GM12892 (cell line): ENCODE measurements around the gene NRL.

Experiments used
- POLR2A ChIP-seq: IDR thresholded peaks from 2 replicates; pipeline ENCODE4 v1.6.1; 2011; ENCODE audit warnings: low read depth, low read length, control low read depth
- POLR2AphosphoS5 ChIP-seq: IDR thresholded peaks from 2 replicates; pipeline ENCODE4 v1.6.1; 2011; ENCODE audit warnings: low read depth, low read length, control low read depth
- TAF1 ChIP-seq: IDR thresholded peaks from 2 replicates; pipeline ENCODE4 v1.6.1; 2011; ENCODE audit warnings: low read depth, mild to moderate bottlenecking, control low read depth, low read length, borderline replicate concordance

DNA sequence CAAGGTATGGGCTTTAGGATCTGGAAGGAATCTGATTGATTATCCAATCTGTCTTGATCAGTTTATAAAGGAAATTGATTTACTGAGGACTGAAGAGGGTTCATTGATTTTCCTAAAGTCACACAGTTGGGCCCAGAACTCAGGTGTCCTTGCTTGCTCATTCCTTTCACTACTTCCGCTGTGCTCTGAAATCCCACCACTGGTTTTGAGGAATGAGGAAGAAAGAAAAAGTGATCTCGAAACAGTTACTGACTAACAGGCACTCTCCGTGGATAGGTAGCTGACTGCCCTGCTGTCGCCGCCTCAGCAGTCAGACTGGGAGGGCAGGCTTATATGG is 15.6 kb upstream of the NRL start, which contains the start of gene FITM1:
- TF ChIP-seq POLR2AphosphoS5 (no peak), POLR2A (no peak), TAF1 (no peak)
